ENCODE data around the gene MICAL3.

MICAL3 gene

DNA sequence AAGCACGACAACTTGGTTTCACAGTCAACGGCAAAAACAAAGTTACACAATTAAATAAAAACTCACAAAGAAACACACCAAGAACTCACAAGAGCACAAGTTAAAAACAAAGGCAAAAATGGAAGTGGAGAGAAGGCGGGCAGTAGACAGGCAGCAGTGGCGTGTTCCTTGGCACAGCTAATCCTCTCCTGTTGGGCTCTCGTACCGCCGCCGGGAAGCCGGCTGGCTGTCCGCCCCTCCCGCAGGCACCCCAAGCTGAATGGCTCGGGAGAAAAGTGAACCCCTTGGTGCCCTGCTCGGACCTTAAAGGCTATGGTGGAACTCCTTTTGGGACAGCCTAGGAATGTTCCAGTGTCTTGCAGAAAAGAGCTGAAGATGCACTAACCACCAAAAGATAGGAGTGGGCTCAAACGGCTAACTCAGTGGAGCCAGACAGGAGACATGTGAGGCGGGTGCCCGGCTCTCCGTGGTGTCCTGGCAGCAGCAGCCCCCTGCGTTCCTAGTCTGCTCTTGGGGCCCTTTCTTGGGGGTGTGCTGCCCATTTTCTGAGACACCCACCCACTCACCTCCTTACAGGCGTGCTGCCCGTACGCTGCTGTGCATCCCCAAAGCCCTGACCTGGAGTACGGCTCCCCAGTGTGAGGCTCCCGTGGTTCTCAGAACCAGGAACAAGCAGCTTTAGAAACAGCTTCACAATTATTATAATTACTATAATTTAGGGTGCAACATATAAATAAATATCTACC lies 164.0 kb downstream of the MICAL3 start:
- no peak for DNase-seq

- DNase-seq: no peak
These were observed 166.3 kb downstream of the MICAL3 start for GRCh38 chr22:17858033-17858432.

GRCh38 chr22:17855572-17856290 lies 168.6 kb downstream of the MICAL3 start:
- no peak for DNase-seq

GRCh38 chr22:17853073-17853472 lies 171.3 kb downstream of the MICAL3 start:
- DNase-seq: no peak

- no peak for DNase-seq
These were observed 172.6 kb downstream of the MICAL3 start for GRCh38 chr22:17851759-17852158.

DNA sequence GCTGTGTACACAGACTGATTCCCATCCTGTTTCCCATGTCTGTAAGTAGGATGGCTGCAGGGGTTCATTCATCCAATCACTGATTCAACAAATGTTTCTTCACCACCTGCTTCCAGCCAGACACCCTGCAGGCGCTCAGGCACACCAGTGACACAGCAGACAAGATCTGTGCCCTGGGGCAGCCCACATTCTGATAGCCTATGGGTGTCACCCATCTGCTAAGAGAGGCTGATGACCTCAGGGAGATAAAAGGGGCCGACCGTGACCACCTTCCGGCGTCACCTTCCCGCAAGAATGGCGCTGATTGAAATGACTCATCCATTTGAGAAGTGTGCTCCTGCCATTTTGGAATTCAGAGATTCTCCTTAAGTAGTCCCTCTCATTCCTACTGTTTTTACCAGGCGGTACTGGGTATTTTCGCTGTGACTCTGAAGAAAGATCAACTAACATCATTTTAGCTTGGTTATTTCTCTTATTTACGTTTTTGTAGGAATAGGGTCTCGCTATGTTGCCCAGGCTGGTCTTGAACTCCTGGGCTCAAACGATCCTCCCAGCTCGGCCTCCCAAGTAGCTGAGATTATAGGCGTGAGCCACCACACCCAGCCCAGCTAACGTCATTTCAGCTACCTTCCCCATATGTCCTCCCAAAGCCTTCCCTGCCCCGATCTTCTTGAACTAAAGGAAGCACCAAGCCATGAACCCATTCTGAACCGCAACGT lies 176.8 kb downstream of the MICAL3 start:
- DNase-seq: no peak

- no peak for DNase-seq
These were observed 177.9 kb downstream of the MICAL3 start for GRCh38 chr22:17846326-17846992.

GRCh38 chr22:17845790-17846189 lies 178.6 kb downstream of the MICAL3 start:
- no peak for DNase-seq

DNA sequence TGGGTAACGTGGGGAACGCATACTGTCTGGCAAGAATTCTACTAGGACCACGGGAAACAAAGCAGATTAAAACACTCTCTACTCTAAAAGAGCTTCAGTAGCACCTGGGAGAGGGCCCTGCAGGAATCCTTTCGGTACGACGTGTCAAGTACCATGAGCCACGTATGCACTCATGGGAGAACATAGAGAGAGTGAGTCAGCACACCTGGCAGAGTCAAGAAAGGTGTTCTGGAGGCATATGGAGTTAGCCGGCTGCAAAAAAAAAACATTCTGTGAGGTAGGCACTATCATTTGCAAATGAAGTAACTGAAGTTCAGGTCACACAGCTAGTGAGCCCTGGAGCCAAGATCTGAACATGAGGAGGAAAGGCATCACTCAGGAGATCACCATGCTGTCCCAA lies 179.0 kb downstream of the MICAL3 start:
- DNase-seq: no peak

GRCh38 chr22:17844150-17844549 lies 180.2 kb downstream of the MICAL3 start:
- no peak for DNase-seq

- peak; percentile 19 for DNase-seq
These were observed 182.0 kb downstream of the MICAL3 start for GRCh38 chr22:17842386-17842785.

DNA sequence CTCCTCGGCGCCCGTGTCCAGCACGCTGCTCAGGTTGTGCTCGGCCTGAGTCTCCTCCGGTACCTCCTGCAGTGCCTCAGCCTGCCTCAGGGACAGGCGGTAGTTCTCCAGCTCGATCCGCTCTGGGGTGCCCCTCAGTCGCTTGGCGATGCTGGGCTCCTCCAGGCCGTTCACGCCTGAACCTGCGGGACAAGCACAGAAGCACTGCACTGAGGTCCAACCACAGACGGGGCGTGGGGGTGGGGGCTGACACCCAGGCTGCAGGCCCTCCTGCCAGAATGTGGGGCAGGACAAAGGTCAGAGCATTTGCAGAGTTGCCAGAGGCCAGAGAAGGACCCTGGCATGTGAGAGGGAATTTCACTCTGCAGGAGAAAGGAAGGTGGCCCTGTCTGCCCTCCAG lies 182.5 kb downstream of the MICAL3 start:
- DNase-seq: no peak

DNA sequence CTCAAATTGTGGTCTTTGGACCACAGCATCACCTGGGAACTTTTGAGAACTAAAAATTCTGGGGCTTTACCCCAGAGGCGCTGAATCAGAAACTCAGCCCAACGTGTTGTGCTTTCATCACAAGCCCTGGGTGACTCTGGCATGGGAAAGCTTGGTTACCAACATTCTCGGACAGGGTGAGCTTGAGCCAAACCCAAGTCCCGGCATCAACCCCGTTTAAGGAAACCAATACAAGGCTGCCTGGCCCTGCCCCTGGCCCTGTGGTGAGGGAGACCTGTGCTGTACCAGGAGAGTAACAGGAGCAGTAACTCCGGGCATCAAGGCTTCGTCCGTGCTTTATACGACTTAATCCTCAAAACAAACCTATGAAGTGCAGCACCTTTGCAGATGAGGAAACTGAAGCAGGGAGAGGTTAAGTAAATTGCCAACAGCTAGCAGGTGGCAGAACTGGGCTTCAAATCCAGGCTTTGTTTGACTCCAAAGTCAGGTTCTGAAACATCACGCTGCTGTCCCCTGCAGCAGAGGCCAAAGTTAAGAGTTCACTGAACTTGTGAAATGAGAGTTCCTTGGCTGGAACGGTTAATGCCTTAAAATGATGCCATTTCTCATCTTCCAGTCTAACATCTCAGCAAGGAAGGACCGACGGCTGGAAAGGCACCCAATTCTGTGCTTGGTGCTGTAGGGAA lies 186.0 kb downstream of the MICAL3 start:
- no peak for DNase-seq

- DNase-seq: no peak
These were observed 187.2 kb downstream of the MICAL3 start for GRCh38 chr22:17836992-17837742.

GRCh38 chr22:17835256-17835655 lies 189.1 kb downstream of the MICAL3 start:
- DNase-seq: no peak

- no peak for DNase-seq
These were observed 190.9 kb downstream of the MICAL3 start for GRCh38 chr22:17833489-17833888.

GRCh38 chr22:17832665-17833064 lies 191.7 kb downstream of the MICAL3 start:
- no peak for DNase-seq

DNA sequence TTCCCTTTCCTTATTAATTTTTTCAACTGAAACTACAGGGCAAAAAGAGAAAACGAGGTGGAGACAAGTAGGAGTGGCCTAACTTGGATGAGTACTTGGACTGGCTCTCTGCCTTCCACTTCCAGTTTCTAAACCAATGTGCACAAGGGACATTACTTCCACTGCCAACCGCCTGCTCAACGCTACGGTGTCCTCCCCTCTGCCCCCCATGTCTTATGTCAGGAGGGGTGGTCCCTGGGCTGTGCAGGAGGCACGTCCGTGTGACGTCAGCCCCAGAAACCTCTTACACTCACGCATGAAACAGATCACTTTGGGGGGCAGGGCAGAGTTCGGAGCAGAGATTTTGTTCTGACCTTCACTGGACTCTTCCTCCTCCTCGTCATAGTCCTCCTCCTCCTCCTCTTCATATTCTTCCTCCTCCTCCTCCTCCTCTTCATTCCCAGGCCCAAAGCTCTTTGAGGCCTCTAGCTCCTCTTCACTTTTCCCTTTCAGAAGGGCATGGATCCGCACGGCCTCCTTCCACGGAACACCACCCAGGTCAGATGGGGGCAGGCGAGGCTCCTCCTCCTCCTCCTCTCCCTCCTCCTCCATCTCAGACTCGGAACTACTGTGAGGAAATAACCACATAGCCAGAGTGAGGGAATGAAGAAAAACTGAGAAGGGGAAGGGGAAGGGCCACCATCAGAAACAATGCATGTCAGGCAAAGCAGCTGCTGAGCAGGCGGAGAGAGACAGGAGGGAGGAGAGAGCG lies 192.7 kb downstream of the MICAL3 start:
- no peak for DNase-seq

GRCh38 chr22:17830043-17830961 lies 194.1 kb downstream of the MICAL3 start:
- DNase-seq: peak; percentile 79

DNA sequence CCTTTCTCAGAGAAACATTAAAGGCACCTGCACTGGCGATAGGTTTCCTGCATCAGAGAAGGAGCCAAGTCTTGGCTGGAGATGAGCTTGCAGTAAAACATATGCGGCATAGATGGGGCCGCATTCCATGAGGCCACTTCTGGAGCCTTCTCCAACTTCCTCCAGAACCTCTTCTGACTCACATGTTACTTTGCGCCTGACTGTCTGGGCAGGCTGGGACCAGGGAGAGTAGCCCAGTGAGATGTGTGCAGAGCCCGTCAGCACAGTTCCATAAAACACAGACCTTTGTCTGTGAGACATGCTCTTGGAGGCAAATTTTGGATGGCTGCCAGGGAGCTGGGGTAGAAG lies 194.7 kb downstream of the MICAL3 start:
- no peak for DNase-seq
